Common myeloid progenitor, CD34-positive (primary cell): ENCODE results near the gene GFRA1.

ENCODE experiments used
- CTCF ChIA-PET: fragments of 350-600 bp; sonication (Branson Sonifier 250); formaldehyde crosslinking; loops from one replicate; lab custom pipeline; 2021; ENCODE audit warnings: antibody characterized with exemption; lab: Charles Lee
- POLR2A ChIA-PET: fragments of 350-600 bp; sonication (Branson Sonifier 250); formaldehyde crosslinking; loops from one replicate; lab custom pipeline; 2021; ENCODE audit warnings: antibody characterized with exemption; lab: Charles Lee
- DNase-seq, 3 donors: peaks; one replicate each; pipeline versions ENCODE4 v3.0.0 to v3.0.0-alpha.2; 2013
- H3K27ac ChIP-seq, 2 experiments: 1 replicate in 1 of 2; 2 replicates in 1 of 2; pipeline ENCODE4 v1.7.0; 2013; ENCODE audit warnings: inconsistent platforms in 2 of 2, low read length in 2 of 2, mild to moderate bottlenecking in 2 of 2, low read depth in 1 of 2, moderate library complexity in 1 of 2; ENCODE audit not compliant: severe bottlenecking in 2 of 2, insufficient read depth in 1 of 2, poor library complexity in 1 of 2
- H3K27me3 ChIP-seq, 5 experiments: replicated peaks in 2 of 5; 1 replicate in 3 of 5; 2 replicates in 2 of 5; pipeline versions ENCODE4 v1.6.1 to v1.7.0; 2013; ENCODE audit warnings: low read length in 4 of 5, mild to moderate bottlenecking in 2 of 5, moderate library complexity in 2 of 5, inconsistent platforms in 1 of 5; ENCODE audit not compliant: insufficient read depth in 5 of 5, control insufficient read depth in 4 of 5
- H3K36me3 ChIP-seq, 4 experiments: 1 replicate in 2 of 4; 2 replicates in 2 of 4; pipeline versions ENCODE4 v1.6.1 to v1.7.0; 2013; ENCODE audit warnings: low read length in 3 of 4, control low read depth in 1 of 4, mild to moderate bottlenecking in 1 of 4; ENCODE audit not compliant: control insufficient read depth in 4 of 4, insufficient read depth in 4 of 4
- H3K4me1 ChIP-seq, 4 experiments: 1 replicate in 3 of 4; 2 replicates in 1 of 4; pipeline versions ENCODE4 v1.6.1 to v1.7.1; 2013; ENCODE audit warnings: low read length in 3 of 4, mild to moderate bottlenecking in 3 of 4, control low read depth in 1 of 4, inconsistent platforms in 1 of 4, moderate library complexity in 1 of 4; ENCODE audit not compliant: control insufficient read depth in 4 of 4, insufficient read depth in 4 of 4; ENCODE audit errors: control extremely low read depth in 1 of 4
- H3K4me3 ChIP-seq, 7 experiments: 1 replicate in 4 of 7; 2 replicates in 3 of 7; pipeline versions ENCODE4 v1.5.1 to v1.7.0; 2013; ENCODE audit warnings: mild to moderate bottlenecking in 7 of 7, low read length in 6 of 7, moderate library complexity in 6 of 7, inconsistent platforms in 2 of 7, low read depth in 2 of 7, control low read depth in 1 of 7; ENCODE audit not compliant: insufficient read depth in 4 of 7, control insufficient read depth in 1 of 7; ENCODE audit errors: extremely low read depth in 1 of 7
- H3K9me3 ChIP-seq, 5 experiments: 1 replicate in 4 of 5; 2 replicates in 1 of 5; pipeline versions ENCODE4 v1.6.1 to v1.7.1; 2013; ENCODE audit warnings: low read length in 4 of 5, mild to moderate bottlenecking in 2 of 5, inconsistent platforms in 1 of 5, low read depth in 1 of 5, moderate library complexity in 1 of 5; ENCODE audit not compliant: control insufficient read depth in 4 of 5, insufficient read depth in 2 of 5; ENCODE audit errors: control extremely low read depth in 1 of 5
- WGBS: methylation state at CpG from one replicate; pipeline ENCODE4 v1.1.5; 2013; ENCODE audit not compliant: insufficient coverage; 5-methylcytosine and 5-hydroxymethylcytosine counted together

The GFRA1 gene

DNA sequence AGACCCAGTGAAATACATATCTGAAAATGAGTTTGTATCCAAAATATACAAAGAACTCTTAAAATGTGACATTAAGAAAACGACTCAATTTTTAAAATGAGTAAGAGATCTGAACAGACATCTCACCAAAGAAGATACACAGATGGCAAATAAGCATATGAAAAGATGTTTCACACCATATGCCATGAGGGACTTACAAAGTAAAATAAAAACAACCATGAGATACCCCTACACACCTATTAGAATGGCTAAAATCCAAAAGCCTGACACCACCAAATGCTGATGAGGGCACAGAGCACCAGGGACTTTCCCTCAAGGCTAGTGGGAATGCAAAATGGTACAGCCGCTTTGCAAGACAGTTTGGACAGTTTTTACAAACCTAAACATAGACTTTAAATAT is 27.9 kb downstream of the GFRA1 start:
- no peak overlapping the region for H3K27ac ChIP-seq
- no peaks in the 10 kb centered on the region for H3K4me1 ChIP-seq
- H3K36me3 ChIP-seq, result no peaks in the 10 kb centered on the region
- no peak for DNase-seq
- POLR2A ChIA-PET, result no interaction called here
- CTCF ChIA-PET, result no interaction called here
- peaks cover 0 to 6% (median 0%) of the 10 kb centered on the region in 5 experiments for H3K27me3 ChIP-seq
- H3K9me3 ChIP-seq, result no peaks in the 10 kb centered on the region
- WGBS, result 100% methylated on average over 1 of the region's 2 CpGs
- no peak overlapping the region for H3K4me3 ChIP-seq

DNA sequence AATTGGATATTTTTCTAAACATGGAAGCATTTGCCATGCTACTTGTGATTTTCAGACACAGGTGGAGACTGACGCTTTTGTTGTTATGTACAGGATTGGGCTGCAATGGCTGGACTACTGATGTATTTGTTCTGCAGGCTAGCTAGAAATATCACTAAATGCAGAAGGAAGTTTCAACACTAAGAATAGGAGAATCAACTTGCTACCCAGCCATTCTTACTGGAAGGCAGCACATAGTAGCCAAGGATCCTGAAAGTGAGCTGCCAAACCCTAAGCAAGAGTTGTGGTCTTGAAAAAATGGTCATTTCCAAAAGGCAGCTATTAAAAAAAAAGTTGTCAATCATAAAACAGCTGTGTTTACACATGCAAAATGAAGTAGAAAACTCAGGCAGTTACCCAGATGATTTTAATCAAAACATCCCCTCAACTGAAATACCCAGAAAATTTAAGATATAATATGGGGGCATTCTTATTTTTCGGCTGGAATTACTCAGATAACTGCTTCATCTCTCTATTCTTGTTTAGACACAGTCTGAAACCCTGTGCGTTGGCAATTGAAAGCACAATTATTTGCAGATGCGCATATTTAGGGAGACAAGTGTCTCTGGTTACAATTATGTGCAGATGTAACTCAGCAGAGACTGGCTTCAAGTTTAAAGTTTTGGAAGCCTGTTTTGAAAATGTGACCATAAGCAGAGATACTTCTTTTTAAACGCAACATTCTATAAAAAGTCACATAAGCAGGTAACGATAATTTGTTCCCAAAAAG is 31.2 kb downstream of the GFRA1 start:
- DNase-seq, result no peak
- H3K4me1 ChIP-seq, result no peaks in the 10 kb centered on the region
- no peaks in the 10 kb centered on the region for H3K36me3 ChIP-seq
- no peak overlapping the region for H3K4me3 ChIP-seq
- CTCF ChIA-PET, result interaction anchor here (2.1 kb wide), 1 partner anchor 11 kb away, joined by 6 read pairs; no protein-coding TSS in a partner anchor
- H3K27me3 ChIP-seq, result peaks cover 0 to 9% (median 0%) of the 10 kb centered on the region in 5 experiments
- POLR2A ChIA-PET, result no interaction called here
- 90% methylated on average over 2 of the region's 6 CpGs for WGBS
- no peaks in the 10 kb centered on the region for H3K9me3 ChIP-seq
- no peak overlapping the region for H3K27ac ChIP-seq

DNA sequence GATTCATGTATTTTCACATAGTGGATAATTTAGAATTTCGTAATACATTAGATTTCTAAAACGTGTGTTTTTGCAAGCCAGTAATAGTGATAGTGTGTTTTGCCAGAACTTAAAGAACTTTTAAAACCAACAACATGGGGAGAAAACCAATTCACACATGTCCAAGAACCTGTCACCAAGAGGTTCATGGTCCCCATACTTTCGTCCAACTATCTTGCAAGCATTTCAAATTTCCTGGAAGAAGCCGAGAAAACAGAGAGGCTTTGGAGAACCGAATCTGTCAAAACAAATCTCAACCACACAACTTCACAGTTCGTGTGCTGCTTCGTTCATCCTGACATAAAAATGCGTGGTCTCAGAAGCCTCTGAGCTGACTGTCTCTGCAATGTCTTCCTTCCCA is 31.9 kb downstream of the GFRA1 start:
- H3K27me3 ChIP-seq, result peaks cover 0 to 9% (median 0%) of the 10 kb centered on the region in 5 experiments
- ChIA-PET POLR2A (no interaction called here), CTCF (interaction anchor here (2.1 kb wide), 1 partner anchor 10 kb away, joined by 6 read pairs; no protein-coding TSS in a partner anchor)
- whole genome bisulfite sequencing, result 95% methylated on average over 6 of the region's 8 CpGs
- no peaks in the 10 kb centered on the region for H3K4me1 ChIP-seq
- no peak for DNase-seq
- H3K36me3 ChIP-seq, result no peaks in the 10 kb centered on the region
- no peaks in the 10 kb centered on the region for H3K9me3 ChIP-seq
- H3K4me3 ChIP-seq, result no peak overlapping the region
- no peak overlapping the region for H3K27ac ChIP-seq

DNA sequence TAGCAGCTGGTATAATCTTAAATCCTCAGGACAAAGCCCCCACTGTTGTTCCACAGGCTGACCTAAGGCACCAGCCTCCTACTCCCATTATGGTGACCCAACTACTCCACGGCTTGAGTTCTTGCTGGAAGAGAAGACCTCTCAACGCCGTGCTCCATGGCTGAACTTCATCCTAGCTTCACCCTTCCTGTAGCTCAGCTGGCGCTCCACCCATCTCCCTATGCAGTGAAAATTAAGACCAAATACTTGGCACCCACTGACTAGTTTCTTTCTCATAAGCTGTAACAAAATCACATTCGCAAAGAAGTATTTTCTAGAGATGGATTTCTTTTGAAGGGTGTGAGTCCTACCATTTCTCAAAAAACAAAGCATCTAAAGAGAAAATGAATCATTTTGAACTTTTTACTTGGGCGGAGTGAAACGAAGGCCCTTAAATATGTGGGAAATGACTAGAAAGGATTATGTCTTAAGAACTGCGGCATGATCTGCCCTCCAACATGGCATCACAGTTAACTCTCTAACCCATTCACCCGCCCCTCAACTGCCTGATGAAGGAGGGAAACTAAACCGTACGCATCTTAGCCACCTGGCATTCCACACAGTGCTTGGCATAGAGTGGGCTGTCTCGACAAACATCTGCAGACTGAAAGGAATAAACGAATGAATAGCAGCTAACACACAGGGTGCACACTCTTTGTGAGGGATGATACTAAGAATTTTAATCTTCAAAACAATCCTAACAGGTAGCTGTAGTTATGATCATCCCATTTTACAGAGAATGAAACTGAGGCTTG is 32.7 kb downstream of the GFRA1 start:
- 93% methylated on average over 5 of the region's 13 CpGs for WGBS
- CTCF ChIA-PET, result interaction anchor here (2.1 kb wide), 1 partner anchor 9 kb away, joined by 6 read pairs; no protein-coding TSS in a partner anchor
- Histone ChIP-seq H3K4me1 (no peaks in the 10 kb centered on the region), H3K27ac (no peak overlapping the region), H3K27me3 (peaks cover 0 to 9% (median 0%) of the 10 kb centered on the region in 5 experiments), H3K4me3 (no peak overlapping the region), H3K36me3 (no peaks in the 10 kb centered on the region), H3K9me3 (no peaks in the 10 kb centered on the region)
- DNase-seq, result no peak
- POLR2A ChIA-PET, result no interaction called here

DNA sequence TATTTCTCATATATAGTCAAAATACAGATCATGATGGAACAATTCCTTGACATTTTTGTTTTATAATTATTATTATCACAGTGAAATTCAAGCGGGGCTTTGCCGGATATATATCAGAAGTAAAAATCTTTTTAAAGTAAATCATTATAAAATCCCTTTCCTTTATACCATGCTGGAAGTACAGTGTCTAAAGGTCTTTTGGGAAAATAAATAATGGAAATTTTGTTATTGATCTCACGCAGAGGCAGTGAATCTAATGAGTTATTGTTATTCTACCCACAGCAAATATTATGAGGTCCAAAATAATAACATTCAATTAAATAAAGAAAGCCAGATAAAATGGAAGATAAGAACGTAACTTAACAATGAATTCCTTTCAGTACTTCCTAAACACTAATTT is 33.8 kb downstream of the GFRA1 start:
- Histone ChIP-seq H3K9me3 (no peaks in the 10 kb centered on the region), H3K36me3 (no peaks in the 10 kb centered on the region), H3K27ac (no peak overlapping the region), H3K27me3 (peaks cover 0 to 9% (median 0%) of the 10 kb centered on the region in 5 experiments), H3K4me1 (no peaks in the 10 kb centered on the region), H3K4me3 (no peak overlapping the region)
- CTCF ChIA-PET, result no interaction called here
- POLR2A ChIA-PET, result no interaction called here
- no CpG with 5 or more reads among the region's 4 CpGs for WGBS
- no peak for DNase-seq

DNA sequence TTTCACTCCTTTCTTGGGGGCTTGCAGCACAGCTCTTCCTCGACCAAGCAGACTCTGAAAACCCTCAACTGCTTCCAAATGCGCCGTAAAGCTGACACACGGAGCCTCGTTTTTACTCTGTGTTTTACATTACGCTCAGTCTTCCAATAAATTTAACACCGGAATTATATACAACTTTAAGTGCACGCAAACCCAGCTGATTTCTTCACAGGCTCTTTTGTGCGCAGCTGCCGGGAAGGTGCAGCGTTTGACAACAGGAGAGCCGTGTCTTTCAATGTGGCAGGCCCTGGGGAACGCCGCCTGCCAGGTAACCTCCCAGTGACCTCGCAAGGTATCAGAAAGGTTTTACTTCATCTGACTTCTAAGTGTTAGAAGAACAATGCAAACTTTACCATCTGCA is 35.0 kb downstream of the GFRA1 start:
- POLR2A ChIA-PET, result no interaction called here
- DNase-seq, result no peak
- Histone ChIP-seq H3K9me3 (no peaks in the 10 kb centered on the region), H3K27ac (no peak overlapping the region), H3K4me3 (no peak overlapping the region), H3K27me3 (peaks cover 0 to 9% (median 0%) of the 10 kb centered on the region in 5 experiments), H3K36me3 (no peaks in the 10 kb centered on the region), H3K4me1 (no peaks in the 10 kb centered on the region)
- 91% methylated on average over 14 of the region's 15 CpGs for WGBS
- CTCF ChIA-PET, result interaction anchor here (0.7 kb wide), 1 partner anchor 31 kb away, joined by 4 read pairs; no protein-coding TSS in a partner anchor

DNA sequence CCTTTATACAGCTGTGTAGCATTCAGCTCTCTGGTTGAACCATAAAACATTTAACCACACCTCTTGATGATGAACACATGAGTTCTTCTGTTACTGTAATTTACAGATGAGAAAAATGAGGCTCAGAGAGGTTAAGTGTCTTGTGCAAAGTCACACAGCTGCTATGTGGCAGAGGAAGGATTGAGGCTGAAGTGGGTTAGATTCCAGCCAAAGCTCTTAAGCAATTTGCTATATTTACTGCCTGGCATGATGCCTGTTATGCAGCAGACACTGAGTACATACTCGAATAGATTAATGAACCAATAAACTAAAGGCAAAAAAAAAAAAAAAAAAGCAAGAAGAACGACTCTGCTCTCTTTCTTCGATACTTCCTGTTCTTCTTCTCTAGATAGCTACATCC is 35.7 kb downstream of the GFRA1 start:
- 81% methylated on average over 3 of the region's 3 CpGs for WGBS
- H3K4me1 ChIP-seq, result no peaks in the 10 kb centered on the region

More for the DNA sequence above, 35.7 kb downstream of the GFRA1 start:
- no peak overlapping the region for H3K4me3 ChIP-seq
- no peak for DNase-seq
- CTCF ChIA-PET, result interaction anchor here (0.7 kb wide), 1 partner anchor 32 kb away, joined by 4 read pairs; no protein-coding TSS in a partner anchor
- POLR2A ChIA-PET, result no interaction called here
- no peaks in the 10 kb centered on the region for H3K36me3 ChIP-seq
- H3K27ac ChIP-seq, result no peak overlapping the region
- peaks cover 0 to 9% (median 0%) of the 10 kb centered on the region in 5 experiments for H3K27me3 ChIP-seq
- H3K9me3 ChIP-seq, result no peaks in the 10 kb centered on the region
